A673 (cell line): Measurements from ENCODE around the gene SLIT3.

Source experiments
- CTCF ChIP-seq: fragments of 300-800, 200-600 bp; sonication (generic); conservative IDR thresholded peaks from 2 replicates; pipeline ENCODE4 v1.5.1; 2017; ENCODE audit warnings: low read depth, mild to moderate bottlenecking, antibody characterized with exemption, low read length, moderate library complexity, mixed read lengths
- EZH2 ChIP-seq: fragments of 200-600 bp; sonication (generic); IDR thresholded peaks from 2 replicates; pipeline ENCODE4 v1.6.1; 2017; ENCODE audit warnings: borderline replicate concordance, low read depth, mild to moderate bottlenecking, mixed read lengths, antibody characterized with exemption, low read length; ENCODE audit not compliant: poor library complexity, severe bottlenecking

GRCh38 chr5:168892618-168893186 lies 408.2 kb downstream of the SLIT3 start:
- no peak for TF ChIP-seq EZH2
- TF ChIP-seq CTCF = no peak
